HepG2 (cell line): ENCODE results near the gene SETD1B. TPM values are rescaled to one million over a fixed set of nuclear protein-coding genes. Genes with fewer than 3 reads are reported as not detected.
A peak's percentile ranks its signal among the peaks of the same experiment; 100 is the strongest.

ENCODE experiments used
- ARID4A ChIP-seq: sonication (generic); formaldehyde crosslinking; IDR thresholded peaks from 2 replicates; pipeline ENCODE4 v1.5.0; 2020; ENCODE audit warnings: mild to moderate bottlenecking, missing genetic modification reagents, borderline replicate concordance
- KDM5B ChIP-seq: sonication (generic); formaldehyde crosslinking; IDR thresholded peaks from 2 replicates; pipeline ENCODE4 v1.4.0; 2020; ENCODE audit warnings: missing genetic modification reagents, mild to moderate bottlenecking, borderline replicate concordance
- KLF12 ChIP-seq: sonication (generic); formaldehyde crosslinking; IDR thresholded peaks from 2 replicates; pipeline ENCODE4 v1.4.0; 2020; ENCODE audit warnings: missing genetic modification reagents, borderline replicate concordance
- MIER3 ChIP-seq: IDR thresholded peaks from 2 replicates; pipeline ENCODE4 v1.6.1; 2016; ENCODE audit warnings: missing compliant biosample characterization, borderline replicate concordance
- NR1H2 ChIP-seq: sonication (generic); formaldehyde crosslinking; IDR thresholded peaks from 2 replicates; pipeline ENCODE4 v1.8.1; 2022; ENCODE audit warnings: low read depth, missing genetic modification reagents, borderline replicate concordance
- NR2F1 ChIP-seq, 2 experiments: fragments of 450-650 bp in 1 of 2; formaldehyde crosslinking in 1 of 2; IDR thresholded peaks; 2 replicates each; pipeline versions ENCODE4 v1.5.0 to v1.6.1; 2016 to 2020; ENCODE audit warnings: mild to moderate bottlenecking in 1 of 2, missing compliant biosample characterization in 1 of 2, missing genetic modification reagents in 1 of 2, moderate library complexity in 1 of 2
- NR2F6 ChIP-seq, 2 experiments: IDR thresholded peaks; 2 replicates each; pipeline ENCODE4 v1.6.1; 2016; ENCODE audit warnings: antibody characterized with exemption in 1 of 2, mild to moderate bottlenecking in 1 of 2
- PHF8 ChIP-seq: sonication (generic); formaldehyde crosslinking; IDR thresholded peaks from 2 replicates; pipeline ENCODE4 v1.5.0; 2020; ENCODE audit warnings: missing genetic modification reagents
- REPIN1 ChIP-seq: sonication (generic); formaldehyde crosslinking; IDR thresholded peaks from 2 replicates; pipeline ENCODE4 v1.8.0; 2022; ENCODE audit warnings: missing genetic modification reagents, low read depth, mild to moderate bottlenecking, borderline replicate concordance
- SOX13 ChIP-seq, 3 experiments: fragments of 450-650 bp in 1 of 3; sonication (generic) in 1 of 3; formaldehyde crosslinking in 1 of 3; IDR thresholded peaks in 2 of 3; conservative IDR thresholded peaks in 1 of 3; 2 replicates each; pipeline versions ENCODE4 v1.5.0 to v1.6.1; 2016 to 2020; ENCODE audit warnings: antibody characterized with exemption in 1 of 3, mild to moderate bottlenecking in 1 of 3, missing compliant biosample characterization in 1 of 3, missing genetic modification reagents in 1 of 3, moderate library complexity in 1 of 3
- SPEN ChIP-seq: sonication (generic); formaldehyde crosslinking; IDR thresholded peaks from 2 replicates; pipeline ENCODE4 v1.5.1; 2020; ENCODE audit warnings: low read depth, mild to moderate bottlenecking, missing genetic modification reagents
- TBX2 ChIP-seq: sonication (generic); formaldehyde crosslinking; IDR thresholded peaks from 2 replicates; pipeline ENCODE4 v1.5.0; 2020; ENCODE audit warnings: missing genetic modification reagents, mild to moderate bottlenecking, borderline replicate concordance
- ZIK1 ChIP-seq: sonication (generic); formaldehyde crosslinking; IDR thresholded peaks from 2 replicates; pipeline ENCODE4 v1.5.0; 2020; ENCODE audit warnings: mild to moderate bottlenecking, low read depth, missing genetic modification reagents, borderline replicate concordance
- ZNF232 ChIP-seq: sonication (generic); formaldehyde crosslinking; IDR thresholded peaks from 2 replicates; pipeline ENCODE4 v1.4.0; 2020; ENCODE audit warnings: missing genetic modification reagents, borderline replicate concordance
- ZNF292 ChIP-seq: sonication (generic); formaldehyde crosslinking; IDR thresholded peaks from 2 replicates; pipeline ENCODE4 v1.8.1; 2022; ENCODE audit warnings: mild to moderate bottlenecking, low read depth, missing genetic modification reagents, borderline replicate concordance
- ZNF30 ChIP-seq: sonication (generic); formaldehyde crosslinking; IDR thresholded peaks from 2 replicates; pipeline ENCODE4 v1.5.0; 2020; ENCODE audit warnings: mild to moderate bottlenecking, missing genetic modification reagents
- ZNF431 ChIP-seq: sonication (generic); formaldehyde crosslinking; IDR thresholded peaks from 2 replicates; pipeline ENCODE4 v1.9.0; 2022; ENCODE audit warnings: missing genetic modification reagents, low read depth, mild to moderate bottlenecking, borderline replicate concordance
- ZNF543 ChIP-seq: sonication (generic); formaldehyde crosslinking; IDR thresholded peaks from 2 replicates; pipeline ENCODE4 v1.4.0; 2020; ENCODE audit warnings: mild to moderate bottlenecking, missing genetic modification reagents
- ZNF556 ChIP-seq: sonication (generic); formaldehyde crosslinking; IDR thresholded peaks from 2 replicates; pipeline ENCODE4 v1.4.0; 2020; ENCODE audit warnings: mild to moderate bottlenecking, missing genetic modification reagents, borderline replicate concordance
- ZNF790 ChIP-seq: sonication (generic); formaldehyde crosslinking; IDR thresholded peaks from 2 replicates; pipeline ENCODE4 v1.8.0; 2022; ENCODE audit warnings: missing genetic modification reagents, mild to moderate bottlenecking, borderline replicate concordance
- polyA plus RNA-seq, 8 experiments: library from polyadenylated mRNA; depleted of rRNA in 3 of 8; stranded (reverse) in 7 of 8; unstranded in 1 of 8; fragments of >200 nt; fragmentation: Illumina TruSeq in 4 of 8; extraction: Trizol in 4 of 8; gene quantifications; 2 replicates each; pipeline versions ENCODE4 v1.2.1 to v1.2.3, GENCODE V29; 2011 to 2016; ENCODE audit warnings: low read depth in 4 of 8, missing spikeins in 1 of 8, mixed read lengths in 1 of 8; ENCODE audit not compliant: insufficient read depth in 1 of 8
- total RNA-seq, 5 experiments: library from RNA; depleted of rRNA; stranded (reverse); fragments of >200 nt; fragmentation: Illumina TruSeq; extraction: Trizol; gene quantifications; 2 replicates each; pipeline ENCODE4 v1.2.3, GENCODE V29; 2016; ENCODE audit warnings: low read depth in 1 of 5
- TF ChIP-seq, protein P1 (sequence below): sonication (generic); formaldehyde crosslinking; IDR thresholded peaks from 2 replicates; pipeline ENCODE4 v1.4.0; 2020; ENCODE audit warnings: low read depth, mild to moderate bottlenecking, missing genetic modification reagents
- TF ChIP-seq, protein P2 (sequence below): IDR thresholded peaks from 2 replicates; pipeline ENCODE4 v1.6.1; 2018; ENCODE audit warnings: missing genetic modification reagents, mild to moderate bottlenecking, missing compliant biosample characterization

The SETD1B gene
- total and polyA plus RNA-seq, 2 of the 13 experiments (the other 11 are each of a cell fraction or from before 2014, with no cell fraction given), result 1.1 to 1.4 TPM

- TF ChIP-seq, protein P1, sequence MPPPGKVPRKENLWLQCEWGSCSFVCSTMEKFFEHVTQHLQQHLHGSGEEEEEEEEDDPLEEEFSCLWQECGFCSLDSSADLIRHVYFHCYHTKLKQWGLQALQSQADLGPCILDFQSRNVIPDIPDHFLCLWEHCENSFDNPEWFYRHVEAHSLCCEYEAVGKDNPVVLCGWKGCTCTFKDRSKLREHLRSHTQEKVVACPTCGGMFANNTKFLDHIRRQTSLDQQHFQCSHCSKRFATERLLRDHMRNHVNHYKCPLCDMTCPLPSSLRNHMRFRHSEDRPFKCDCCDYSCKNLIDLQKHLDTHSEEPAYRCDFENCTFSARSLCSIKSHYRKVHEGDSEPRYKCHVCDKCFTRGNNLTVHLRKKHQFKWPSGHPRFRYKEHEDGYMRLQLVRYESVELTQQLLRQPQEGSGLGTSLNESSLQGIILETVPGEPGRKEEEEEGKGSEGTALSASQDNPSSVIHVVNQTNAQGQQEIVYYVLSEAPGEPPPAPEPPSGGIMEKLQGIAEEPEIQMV (CRISPR knock-in tag), result 0 out of 2 replicates have a peak, but pooled peaks have one; percentile 34
- TF ChIP-seq ZNF431 (CRISPR knock-in tag) (peak; percentile 74; the same call in 1 of the 2 replicates), ZIK1 (CRISPR knock-in tag) (0 out of 2 replicates have a peak, but pooled peaks have one; percentile 27), TBX2 (CRISPR knock-in tag) (peak; percentile 77), ZNF30 (CRISPR knock-in tag) (no peak), ZNF232 (no peak), ZNF556 (CRISPR knock-in tag) (0 out of 2 replicates have a peak, but pooled peaks have one; percentile 33), ZNF292 (CRISPR knock-in tag) (0 out of 2 replicates have a peak, but pooled peaks have one; percentile 36), SPEN (CRISPR knock-in tag) (peak; percentile 79), MIER3 (CRISPR knock-in tag) (no peak), PHF8 (CRISPR knock-in tag) (peak; percentile 11; the same call in 1 of the 2 replicates), NR2F6 (IDR thresholded peaks at IDR 0.05) (0 out of 2 replicates have a peak, but pooled peaks have one; percentile 36), NR2F6 (CRISPR knock-in tag; IDR thresholded peaks at IDR 0.05) (no peak), REPIN1 (CRISPR knock-in tag) (no peak), ZNF790 (CRISPR knock-in tag) (0 out of 2 replicates have a peak, but pooled peaks have one; percentile 31), ARID4A (CRISPR knock-in tag) (peak; percentile 34; the same call in 1 of the 2 replicates), ZNF543 (CRISPR knock-in tag) (no peak), NR2F1 (CRISPR knock-in tag; IDR thresholded peaks at IDR 0.05) (no peak), NR1H2 (CRISPR knock-in tag) (no peak), KDM5B (CRISPR knock-in tag) (0 out of 2 replicates have a peak, but pooled peaks have one; percentile 38), KLF12 (CRISPR knock-in tag) (no peak), SOX13 (IDR thresholded peaks at IDR 0.05) (no peak), SOX13 (CRISPR knock-in tag; conservative IDR thresholded peaks at IDR 0.05 in 1 of 2, IDR thresholded peaks at IDR 0.05 in 1 of 2) (peak in 1 of 2 experiments; percentile 20; a peak in 1 of 4 replicates)
- TF ChIP-seq, protein P2, sequence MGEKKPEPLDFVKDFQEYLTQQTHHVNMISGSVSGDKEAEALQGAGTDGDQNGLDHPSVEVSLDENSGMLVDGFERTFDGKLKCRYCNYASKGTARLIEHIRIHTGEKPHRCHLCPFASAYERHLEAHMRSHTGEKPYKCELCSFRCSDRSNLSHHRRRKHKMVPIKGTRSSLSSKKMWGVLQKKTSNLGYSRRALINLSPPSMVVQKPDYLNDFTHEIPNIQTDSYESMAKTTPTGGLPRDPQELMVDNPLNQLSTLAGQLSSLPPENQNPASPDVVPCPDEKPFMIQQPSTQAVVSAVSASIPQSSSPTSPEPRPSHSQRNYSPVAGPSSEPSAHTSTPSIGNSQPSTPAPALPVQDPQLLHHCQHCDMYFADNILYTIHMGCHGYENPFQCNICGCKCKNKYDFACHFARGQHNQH (CRISPR knock-in tag), result no peak; the same call in 1 of the 2 replicates
Observed at GRCh38 chr12:121769831-121770301, 33.9 kb upstream of the SETD1B start (continued).
